Thoracic aorta (tissue), 2 donors: Measurements from ENCODE around the gene SLC7A4. TPM values are rescaled to one million over a fixed set of nuclear protein-coding genes. Genes with fewer than 3 reads are reported as not detected.

Source experiments
- ATAC-seq: fragments of 150-250 bp; one replicate; pipeline ENCODE4 v1.8.0; 2017; ENCODE audit warnings: low read depth; ENCODE audit not compliant: insufficient number of reproducible peaks, low FRiP score
- DNase-seq: peaks from one replicate; pipeline ENCODE4 v3.0.0-alpha.2; 2020; ENCODE audit warnings: low spot score
- H3K27ac ChIP-seq, 2 donors: fragments of 200-600 bp; sonication (generic); 1 replicate in 1 of 2; 2 replicates in 1 of 2; pipeline ENCODE4 v1.5.1; 2016; ENCODE audit warnings: mild to moderate bottlenecking in 2 of 2, moderate library complexity in 2 of 2
- H3K27me3 ChIP-seq: fragments of 200-600 bp; sonication (generic); replicated peaks from 2 replicates; pipeline ENCODE4 v1.6.0; 2016; ENCODE audit warnings: mild to moderate bottlenecking; ENCODE audit not compliant: insufficient read depth
- H3K36me3 ChIP-seq: fragments of 200-600 bp; sonication (generic); one replicate; pipeline ENCODE4 v1.5.1; 2016
- H3K4me1 ChIP-seq, 2 donors: fragments of 200-600 bp; sonication (generic); 1 replicate in 1 of 2; 2 replicates in 1 of 2; pipeline versions ENCODE4 v1.5.1 to v1.6.0; 2016; ENCODE audit warnings: low read depth in 2 of 2, mild to moderate bottlenecking in 1 of 2; ENCODE audit not compliant: control insufficient read depth in 1 of 2
- H3K4me3 ChIP-seq: fragments of 200-600 bp; sonication (generic); 2 replicates; pipeline ENCODE4 v1.5.1; 2016; ENCODE audit warnings: mild to moderate bottlenecking
- H3K9me3 ChIP-seq: fragments of 200-600 bp; sonication (generic); 2 replicates; pipeline ENCODE4 v1.5.1; 2016
- CTCF ChIP-seq: fragments of 200-600 bp; sonication (generic); IDR thresholded peaks from one replicate; pipeline ENCODE4 v1.5.1; 2019; ENCODE audit warnings: antibody characterized with exemption
- total RNA-seq, 2 donors: library from RNA; depleted of rRNA; stranded (reverse); fragments of >200 nt; gene quantifications; one replicate each; pipeline versions ENCODE4 v1.1.0 to v1.2.3, GENCODE V29; 2016

Gene SLC7A4
- total RNA-seq, 2 donors from 2014 or later = 1.2 TPM; not detected in 1

GRCh38 chr22:21003782-21004181 lies 28.6 kb downstream of the SLC7A4 start:
- Histone ChIP-seq H3K27me3 (no peaks in the 10 kb centered on the region), H3K9me3 (no peaks in the 10 kb centered on the region), H3K27ac (peak overlapping the region in 1 of 2 donors; percentile 94), H3K4me3 (no peak overlapping the region), H3K36me3 (peaks cover 7% of the 10 kb centered on the region), H3K4me1 (peaks cover 22 to 35% of the 10 kb centered on the region in 2 donors)
- no peak for DNase-seq
- no peak for TF ChIP-seq CTCF
- ATAC-seq = no peak

- TF ChIP-seq CTCF = no peak
- H3K4me1 ChIP-seq = peaks cover 22 to 35% of the 10 kb centered on the region in 2 donors
- H3K36me3 ChIP-seq = peaks cover 18% of the 10 kb centered on the region
- H3K4me3 ChIP-seq = peak within 1 kb of the TSS; percentile 90
- H3K9me3 ChIP-seq = no peaks in the 10 kb centered on the region
- H3K27me3 ChIP-seq = no peaks in the 10 kb centered on the region
- ATAC-seq (peak; percentile 99), DNase-seq (peak; percentile 93)
- H3K27ac ChIP-seq = peak within 1 kb of the TSS; percentile 94 to 97
Measured at GRCh38 chr22:21001601-21002325, 30.6 kb downstream of the SLC7A4 start, which contains the start of gene THAP7. TSS of gene THAP7 (minus strand) at chr22:21002118. CDS start at chr22:21001911, 207 bp downstream.

GRCh38 chr22:21000987-21001600 lies 31.3 kb downstream of the SLC7A4 start:
- ATAC-seq = peak; percentile 8
- no peak for TF ChIP-seq CTCF

GRCh38 chr22:21000207-21000986 lies 32.0 kb downstream of the SLC7A4 start:
- no peak for ATAC-seq
- no peak for TF ChIP-seq CTCF
- no peaks in the 10 kb centered on the region for H3K27me3 ChIP-seq
- peaks cover 22 to 35% of the 10 kb centered on the region in 2 donors for H3K4me1 ChIP-seq
- H3K36me3 ChIP-seq = peaks cover 26% of the 10 kb centered on the region
- H3K4me3 ChIP-seq = peak overlapping the region; percentile 90
- peak overlapping the region; percentile 94 to 97 for H3K27ac ChIP-seq
- no peaks in the 10 kb centered on the region for H3K9me3 ChIP-seq
- no peak for DNase-seq

More at GRCh38 chr22:21000987-21001600, 31.3 kb downstream of the SLC7A4 start:
- no peaks in the 10 kb centered on the region for H3K27me3 ChIP-seq
- peak overlapping the region; percentile 90 for H3K4me3 ChIP-seq
- peak overlapping the region; percentile 94 to 97 for H3K27ac ChIP-seq
- H3K9me3 ChIP-seq = no peaks in the 10 kb centered on the region
- H3K36me3 ChIP-seq = peaks cover 22% of the 10 kb centered on the region
- DNase-seq = no peak
- peaks cover 22 to 35% of the 10 kb centered on the region in 2 donors for H3K4me1 ChIP-seq
